Cerebellar nuclear complex (tissue), 1 donor: Measurements from ENCODE around the gene HS6ST3.
"Not testable (repeated sequence)": the region's sequence is repeated elsewhere in the genome, so short reads cannot be mapped to it uniquely, and the experiment has no call there.

Experiments used
- DNase-seq, 2 experiments: peaks; one replicate each; lab custom pipeline; 2025; lab: John Stamatoyannopoulos, UW

HS6ST3 gene

GRCh38 chr13:96741779-96742178 lies 651.9 kb downstream of the HS6ST3 start:
- no peak for DNase-seq

GRCh38 chr13:96743296-96744089 lies 653.6 kb downstream of the HS6ST3 start:
- no peak for DNase-seq

GRCh38 chr13:96744367-96745331 lies 654.7 kb downstream of the HS6ST3 start:
- DNase-seq, result no peak

- no peak for DNase-seq
Observed at GRCh38 chr13:96746886-96747285, 657.0 kb downstream of the HS6ST3 start.

- no peak for DNase-seq
Observed at GRCh38 chr13:96749825-96750224, 659.9 kb downstream of the HS6ST3 start.

GRCh38 chr13:96751089-96751488 lies 661.2 kb downstream of the HS6ST3 start:
- no peak for DNase-seq

GRCh38 chr13:96762876-96763275 lies 673.0 kb downstream of the HS6ST3 start:
- DNase-seq, result no peak

GRCh38 chr13:96766306-96766705 lies 676.4 kb downstream of the HS6ST3 start:
- DNase-seq, result no peak

- no peak for DNase-seq
Observed at GRCh38 chr13:96768524-96768923, 678.6 kb downstream of the HS6ST3 start.

GRCh38 chr13:96769874-96770273 lies 680.0 kb downstream of the HS6ST3 start:
- no peak for DNase-seq

- DNase-seq, result no peak
Observed at GRCh38 chr13:96771486-96772367, 681.8 kb downstream of the HS6ST3 start.

- DNase-seq, result no peak
Observed at GRCh38 chr13:96772426-96772825, 682.5 kb downstream of the HS6ST3 start.

GRCh38 chr13:96778302-96778701 lies 688.4 kb downstream of the HS6ST3 start:
- not testable (repeated sequence) for DNase-seq

- DNase-seq, result no peak
Observed at GRCh38 chr13:96779691-96780090, 689.8 kb downstream of the HS6ST3 start.

GRCh38 chr13:96780105-96780504 lies 690.2 kb downstream of the HS6ST3 start:
- DNase-seq, result no peak

GRCh38 chr13:96781141-96781540 lies 691.2 kb downstream of the HS6ST3 start:
- no peak for DNase-seq

- no peak for DNase-seq
Observed at GRCh38 chr13:96782186-96782585, 692.3 kb downstream of the HS6ST3 start.

GRCh38 chr13:96783057-96783456 lies 693.1 kb downstream of the HS6ST3 start:
- no peak for DNase-seq

GRCh38 chr13:96783511-96783910 lies 693.6 kb downstream of the HS6ST3 start:
- DNase-seq, result no peak

- DNase-seq, result no peak
Observed at GRCh38 chr13:96785986-96786385, 696.1 kb downstream of the HS6ST3 start.

- DNase-seq, result no peak
Observed at GRCh38 chr13:96792188-96792587, 702.3 kb downstream of the HS6ST3 start.
